ENCODE data around the gene ARRB1. TPM values are rescaled to one million over a fixed set of nuclear protein-coding genes. Genes with fewer than 3 reads are reported as not detected.

The ARRB1 gene
- total and polyA plus RNA-seq, 2 of the 13 experiments (the other 11 are each of a cell fraction or from before 2014, with no cell fraction given), result 22.5 to 35.7 TPM

DNA sequence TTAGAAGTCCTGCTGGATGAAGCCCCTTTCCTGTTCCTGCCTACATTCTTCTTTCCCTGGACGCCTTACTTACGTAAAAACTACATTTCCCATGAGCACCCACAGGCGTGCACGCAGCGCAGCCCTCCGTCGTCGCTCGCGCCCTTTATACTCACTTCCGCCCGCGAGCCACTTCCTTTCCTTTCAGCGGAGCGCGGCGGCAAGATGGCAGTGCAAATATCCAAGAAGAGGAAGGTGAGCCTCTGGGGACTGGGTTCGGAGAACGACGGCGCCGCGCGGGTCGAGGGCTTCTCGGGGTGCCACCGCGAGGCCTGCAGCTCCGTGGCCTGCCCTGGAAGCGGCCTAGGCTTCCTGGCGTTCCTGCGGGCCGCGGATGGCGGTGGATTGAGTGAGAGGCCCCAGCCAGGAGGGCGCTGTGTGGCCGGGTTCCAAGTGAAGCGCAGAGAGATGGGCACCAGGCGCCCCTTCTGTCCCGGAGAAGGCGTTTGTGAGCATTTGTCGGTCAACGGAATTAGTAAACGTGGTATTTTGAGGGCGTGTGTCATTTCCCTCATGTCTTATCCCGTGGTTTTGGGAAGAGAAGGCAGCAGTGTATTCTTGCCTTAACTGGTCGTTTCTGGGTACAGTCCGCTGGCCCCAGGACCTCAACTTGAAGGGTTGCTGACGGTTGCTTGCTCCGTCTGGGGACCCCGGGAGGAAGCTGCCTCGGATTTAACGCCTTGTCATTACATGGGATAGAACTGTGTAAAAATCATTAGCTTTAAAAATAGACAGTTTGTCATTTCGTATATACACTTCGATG, 48.1 kb upstream of the ARRB1 start, which contains the start of gene RPS3 (continued):
- no peak for TF ChIP-seq HNRNPK (IDR thresholded peaks at IDR 0.05; ENCODE audit: low read depth, low read length, poor library complexity, severe bottlenecking)
- peak; percentile 76 for TF ChIP-seq IKZF4 (CRISPR knock-in tag; IDR thresholded peaks at IDR 0.05; ENCODE audit: borderline replicate concordance, low read depth, not compliant biosample characterization)
- peak; percentile 42; the same call in 1 of the 2 replicates for TF ChIP-seq ZNF263 (CRISPR knock-in tag; IDR thresholded peaks at IDR 0.05)
- TF ChIP-seq SPEN (CRISPR knock-in tag; IDR thresholded peaks at IDR 0.05; ENCODE audit: low read depth), result peak; percentile 100
- TF ChIP-seq PCBP1 (IDR thresholded peaks at IDR 0.05; ENCODE audit: borderline replicate concordance, low read depth, low read length), result no peak
- peak; percentile 96 for TF ChIP-seq HOXA3 (CRISPR knock-in tag; IDR thresholded peaks at IDR 0.05)
- TF ChIP-seq MTF1 (CRISPR knock-in tag; IDR thresholded peaks at IDR 0.05), result peak; percentile 83
- peak; percentile 100 for TF ChIP-seq ZNF143 (CRISPR knock-in tag; IDR thresholded peaks at IDR 0.05)
- peak; percentile 90 for TF ChIP-seq ZMAT3 (CRISPR knock-in tag; conservative IDR thresholded peaks at IDR 0.05)
- TF ChIP-seq, protein P1, sequence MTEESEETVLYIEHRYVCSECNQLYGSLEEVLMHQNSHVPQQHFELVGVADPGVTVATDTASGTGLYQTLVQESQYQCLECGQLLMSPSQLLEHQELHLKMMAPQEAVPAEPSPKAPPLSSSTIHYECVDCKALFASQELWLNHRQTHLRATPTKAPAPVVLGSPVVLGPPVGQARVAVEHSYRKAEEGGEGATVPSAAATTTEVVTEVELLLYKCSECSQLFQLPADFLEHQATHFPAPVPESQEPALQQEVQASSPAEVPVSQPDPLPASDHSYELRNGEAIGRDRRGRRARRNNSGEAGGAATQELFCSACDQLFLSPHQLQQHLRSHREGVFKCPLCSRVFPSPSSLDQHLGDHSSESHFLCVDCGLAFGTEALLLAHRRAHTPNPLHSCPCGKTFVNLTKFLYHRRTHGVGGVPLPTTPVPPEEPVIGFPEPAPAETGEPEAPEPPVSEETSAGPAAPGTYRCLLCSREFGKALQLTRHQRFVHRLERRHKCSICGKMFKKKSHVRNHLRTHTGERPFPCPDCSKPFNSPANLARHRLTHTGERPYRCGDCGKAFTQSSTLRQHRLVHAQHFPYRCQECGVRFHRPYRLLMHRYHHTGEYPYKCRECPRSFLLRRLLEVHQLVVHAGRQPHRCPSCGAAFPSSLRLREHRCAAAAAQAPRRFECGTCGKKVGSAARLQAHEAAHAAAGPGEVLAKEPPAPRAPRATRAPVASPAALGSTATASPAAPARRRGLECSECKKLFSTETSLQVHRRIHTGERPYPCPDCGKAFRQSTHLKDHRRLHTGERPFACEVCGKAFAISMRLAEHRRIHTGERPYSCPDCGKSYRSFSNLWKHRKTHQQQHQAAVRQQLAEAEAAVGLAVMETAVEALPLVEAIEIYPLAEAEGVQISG (CRISPR knock-in tag; IDR thresholded peaks at IDR 0.05), result peak; percentile 95
- TF ChIP-seq, protein P2, sequence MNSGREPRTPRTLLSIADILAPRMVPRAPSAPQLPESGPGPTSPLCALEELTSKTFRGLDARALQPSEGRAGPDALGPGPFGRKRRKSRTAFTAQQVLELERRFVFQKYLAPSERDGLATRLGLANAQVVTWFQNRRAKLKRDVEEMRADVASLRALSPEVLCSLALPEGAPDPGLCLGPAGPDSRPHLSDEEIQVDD (CRISPR knock-in tag; IDR thresholded peaks at IDR 0.05; ENCODE audit: borderline replicate concordance), result 0 out of 2 replicates have a peak, but pooled peaks have one; percentile 84
- TF ChIP-seq FOXP1 (IDR thresholded peaks at IDR 0.05), result no peak
- no peak for TF ChIP-seq FOXP1 (CRISPR knock-in tag; IDR thresholded peaks at IDR 0.05)
- TF ChIP-seq, protein P3, sequence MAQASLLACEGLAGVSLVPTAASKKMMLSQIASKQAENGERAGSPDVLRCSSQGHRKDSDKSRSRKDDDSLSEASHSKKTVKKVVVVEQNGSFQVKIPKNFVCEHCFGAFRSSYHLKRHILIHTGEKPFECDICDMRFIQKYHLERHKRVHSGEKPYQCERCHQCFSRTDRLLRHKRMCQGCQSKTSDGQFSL (CRISPR knock-in tag; IDR thresholded peaks at IDR 0.05), result no peak
- TF ChIP-seq, protein P4, sequence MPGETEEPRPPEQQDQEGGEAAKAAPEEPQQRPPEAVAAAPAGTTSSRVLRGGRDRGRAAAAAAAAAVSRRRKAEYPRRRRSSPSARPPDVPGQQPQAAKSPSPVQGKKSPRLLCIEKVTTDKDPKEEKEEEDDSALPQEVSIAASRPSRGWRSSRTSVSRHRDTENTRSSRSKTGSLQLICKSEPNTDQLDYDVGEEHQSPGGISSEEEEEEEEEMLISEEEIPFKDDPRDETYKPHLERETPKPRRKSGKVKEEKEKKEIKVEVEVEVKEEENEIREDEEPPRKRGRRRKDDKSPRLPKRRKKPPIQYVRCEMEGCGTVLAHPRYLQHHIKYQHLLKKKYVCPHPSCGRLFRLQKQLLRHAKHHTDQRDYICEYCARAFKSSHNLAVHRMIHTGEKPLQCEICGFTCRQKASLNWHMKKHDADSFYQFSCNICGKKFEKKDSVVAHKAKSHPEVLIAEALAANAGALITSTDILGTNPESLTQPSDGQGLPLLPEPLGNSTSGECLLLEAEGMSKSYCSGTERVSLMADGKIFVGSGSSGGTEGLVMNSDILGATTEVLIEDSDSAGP (CRISPR knock-in tag; IDR thresholded peaks at IDR 0.05; ENCODE audit: borderline replicate concordance), result peak; percentile 92; the same call in 1 of the 2 replicates
- TF ChIP-seq, protein P5, sequence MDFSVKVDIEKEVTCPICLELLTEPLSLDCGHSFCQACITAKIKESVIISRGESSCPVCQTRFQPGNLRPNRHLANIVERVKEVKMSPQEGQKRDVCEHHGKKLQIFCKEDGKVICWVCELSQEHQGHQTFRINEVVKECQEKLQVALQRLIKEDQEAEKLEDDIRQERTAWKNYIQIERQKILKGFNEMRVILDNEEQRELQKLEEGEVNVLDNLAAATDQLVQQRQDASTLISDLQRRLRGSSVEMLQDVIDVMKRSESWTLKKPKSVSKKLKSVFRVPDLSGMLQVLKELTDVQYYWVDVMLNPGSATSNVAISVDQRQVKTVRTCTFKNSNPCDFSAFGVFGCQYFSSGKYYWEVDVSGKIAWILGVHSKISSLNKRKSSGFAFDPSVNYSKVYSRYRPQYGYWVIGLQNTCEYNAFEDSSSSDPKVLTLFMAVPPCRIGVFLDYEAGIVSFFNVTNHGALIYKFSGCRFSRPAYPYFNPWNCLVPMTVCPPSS (IDR thresholded peaks at IDR 0.05), result no peak
- peak; percentile 87; the same call in 1 of the 2 replicates for TF ChIP-seq ZNF709 (CRISPR knock-in tag; IDR thresholded peaks at IDR 0.05)
- TF ChIP-seq SP2 (CRISPR knock-in tag; IDR thresholded peaks at IDR 0.05), result peak; percentile 51
- TF ChIP-seq ZNF264 (CRISPR knock-in tag; IDR thresholded peaks at IDR 0.05), result peak; percentile 51
- TF ChIP-seq BHLHE40 (IDR thresholded peaks at IDR 0.05; ENCODE audit: low read length), result peak; percentile 49; the same call in 1 of the 2 replicates
- peak; percentile 93 for TF ChIP-seq AHR (CRISPR knock-in tag; IDR thresholded peaks at IDR 0.05)
- TF ChIP-seq ZNF430 (CRISPR knock-in tag; IDR thresholded peaks at IDR 0.05), result 0 out of 2 replicates have a peak, but pooled peaks have one; percentile 69
- TF ChIP-seq FLYWCH1 (CRISPR knock-in tag; IDR thresholded peaks at IDR 0.05), result no peak; the same call in 1 of the 2 replicates
- TF ChIP-seq KDM3A (CRISPR knock-in tag; IDR thresholded peaks at IDR 0.05; ENCODE audit: low read depth), result peak; percentile 82; the same call in 1 of the 2 replicates
- TF ChIP-seq RAD21 (CRISPR knock-in tag; IDR thresholded peaks at IDR 0.05), result peak; percentile 45
